ENCODE results near the gene RPN2.

RPN2 gene

GRCh38 chr20:37218976-37219375 lies 39.8 kb downstream of the RPN2 start:
- DNase-seq (ENCODE audit: low read depth in 2 of 2) = no peak

DNA sequence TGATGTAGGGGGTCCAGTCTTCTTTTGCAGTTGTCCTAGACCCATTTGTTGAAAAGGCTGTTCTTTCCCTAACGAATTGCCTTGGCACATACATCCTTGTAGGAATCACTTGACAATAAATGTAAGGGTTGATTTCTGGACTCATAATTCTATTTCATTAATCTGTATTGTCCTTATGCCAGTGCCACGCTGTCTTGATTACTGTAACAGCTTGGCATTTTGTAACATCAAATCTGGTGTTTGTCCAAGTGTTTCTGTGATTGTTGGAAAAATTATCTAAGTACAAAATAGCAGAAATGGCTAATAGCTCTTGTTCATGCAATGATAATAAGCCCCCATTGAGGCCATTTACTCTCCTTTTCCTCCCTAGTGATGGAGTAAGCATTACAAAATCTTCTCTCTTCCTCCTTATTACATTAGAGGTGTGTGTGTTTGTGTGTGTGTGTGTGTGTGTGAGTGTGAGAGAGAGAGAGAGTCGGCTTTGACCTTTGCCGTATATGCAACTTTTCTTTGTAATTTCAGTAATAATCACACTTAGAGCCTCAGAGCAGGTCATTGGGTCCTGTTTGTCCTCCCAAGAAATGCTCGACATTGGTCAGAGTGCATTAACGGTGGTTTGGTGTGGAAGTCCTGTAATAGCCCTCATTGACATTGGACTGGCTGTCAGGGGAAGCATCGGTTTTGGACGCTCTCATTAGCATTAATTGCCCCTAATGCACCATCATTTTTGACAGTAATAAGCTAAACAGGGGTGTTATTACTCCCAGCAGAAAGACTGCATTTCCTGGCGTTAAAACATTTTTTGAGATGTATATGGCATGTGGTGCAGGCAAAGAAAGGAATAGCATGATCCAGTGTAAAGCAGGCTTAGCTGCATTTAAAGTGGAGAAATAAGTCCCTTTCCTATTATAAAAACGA lies 40.9 kb downstream of the RPN2 start:
- DNase-seq (ENCODE audit: low read depth in 2 of 2) = no peak

GRCh38 chr20:37220731-37221130 lies 41.6 kb downstream of the RPN2 start:
- no peak for DNase-seq (ENCODE audit: low read depth in 2 of 2)

- DNase-seq (ENCODE audit: low read depth in 2 of 2) = no peak
These were observed 43.0 kb downstream of the RPN2 start for GRCh38 chr20:37222086-37222485.

GRCh38 chr20:37223053-37223452 lies 43.9 kb downstream of the RPN2 start:
- no peak for DNase-seq (ENCODE audit: low read depth in 2 of 2)

DNA sequence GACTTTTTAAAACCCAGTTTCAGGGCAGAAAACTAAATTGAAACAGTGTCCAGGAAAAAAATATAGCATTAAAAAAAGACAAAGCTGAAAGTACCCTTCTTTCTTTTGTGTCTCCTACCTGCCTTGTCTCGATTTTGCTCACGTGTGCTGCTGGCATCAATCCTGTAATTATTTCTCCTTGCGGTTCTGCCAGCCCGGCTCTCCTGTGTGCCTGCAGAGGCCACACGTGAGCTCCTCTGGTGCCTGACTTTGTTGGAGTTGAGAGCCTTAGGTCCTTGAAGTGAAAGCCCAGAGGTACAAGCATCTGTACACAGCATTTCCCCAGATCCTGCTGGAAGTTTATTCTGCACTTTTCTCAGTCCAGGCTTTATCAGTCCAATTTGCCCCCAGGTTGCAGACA lies 46.0 kb downstream of the RPN2 start:
- no peak for DNase-seq (ENCODE audit: low read depth in 2 of 2)

- DNase-seq (ENCODE audit: low read depth in 2 of 2) = no peak
These were observed 47.8 kb downstream of the RPN2 start for GRCh38 chr20:37226889-37227288.

GRCh38 chr20:37228082-37228481 lies 49.0 kb downstream of the RPN2 start:
- DNase-seq (ENCODE audit: low read depth in 2 of 2) = no peak

- no peak for DNase-seq (ENCODE audit: low read depth in 2 of 2)
These were observed 49.5 kb downstream of the RPN2 start for GRCh38 chr20:37228656-37229055.

DNA sequence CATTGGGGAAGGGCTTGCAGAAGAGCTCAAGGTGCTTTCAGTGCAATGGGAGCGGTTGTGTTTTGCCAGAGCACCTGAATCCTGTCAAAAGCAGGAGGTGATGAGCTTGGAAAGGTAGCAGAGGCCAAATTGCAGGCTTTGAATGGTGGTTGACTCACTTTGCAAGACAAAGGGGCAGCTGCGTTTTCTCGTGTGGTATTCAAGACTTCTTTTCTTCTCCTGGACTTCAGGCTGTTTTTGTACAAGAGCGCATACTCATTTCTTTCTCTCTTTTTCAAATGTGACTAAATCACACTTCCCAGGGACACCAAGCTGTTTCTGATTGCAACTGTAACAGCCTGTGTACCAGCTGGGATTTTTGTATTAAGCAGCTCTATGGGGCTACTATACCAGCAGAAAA lies 50.2 kb downstream of the RPN2 start:
- no peak for DNase-seq (ENCODE audit: low read depth in 2 of 2)

DNA sequence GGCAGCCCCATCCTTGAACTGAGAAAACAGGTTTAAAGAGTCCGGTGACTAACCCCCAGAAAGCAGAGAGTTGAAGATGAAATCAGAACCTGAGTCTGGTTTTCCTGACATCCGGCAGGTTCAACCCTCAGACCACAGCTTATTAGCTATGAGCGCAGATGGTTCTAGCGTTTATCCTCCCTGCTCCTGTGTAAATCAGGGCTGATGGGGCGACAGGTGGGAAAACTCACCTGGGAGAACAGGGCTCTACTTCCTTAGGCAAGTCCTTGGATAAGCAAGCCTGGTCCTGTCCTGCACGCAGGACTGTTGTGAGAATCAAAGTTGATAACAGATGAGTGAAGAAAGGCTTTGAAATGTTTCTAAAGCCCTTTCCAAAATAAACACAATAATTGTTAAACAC lies 51.1 kb downstream of the RPN2 start:
- no peak for DNase-seq (ENCODE audit: low read depth in 2 of 2)

GRCh38 chr20:37231947-37232630 lies 53.0 kb downstream of the RPN2 start:
- no peak for DNase-seq (ENCODE audit: low read depth in 2 of 2)

GRCh38 chr20:37233548-37234253 lies 54.6 kb downstream of the RPN2 start:
- DNase-seq (ENCODE audit: low read depth in 2 of 2) = no peak

DNA sequence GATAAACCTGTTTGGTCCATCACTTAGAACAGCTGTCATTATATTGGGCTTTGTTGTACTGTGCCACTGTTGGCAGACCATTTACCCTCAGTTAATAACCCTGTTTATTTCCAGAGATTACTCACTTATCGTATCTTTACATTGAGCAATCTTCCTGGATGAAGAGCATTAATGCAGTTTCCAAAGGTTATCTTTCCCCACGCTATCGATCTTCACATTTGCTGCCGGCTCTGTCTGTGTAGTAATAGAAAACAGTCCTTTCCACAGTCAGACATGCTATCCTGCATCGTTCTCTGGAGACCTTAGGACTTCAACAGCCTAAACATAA lies 55.1 kb downstream of the RPN2 start:
- DNase-seq (ENCODE audit: low read depth in 2 of 2) = no peak

DNA sequence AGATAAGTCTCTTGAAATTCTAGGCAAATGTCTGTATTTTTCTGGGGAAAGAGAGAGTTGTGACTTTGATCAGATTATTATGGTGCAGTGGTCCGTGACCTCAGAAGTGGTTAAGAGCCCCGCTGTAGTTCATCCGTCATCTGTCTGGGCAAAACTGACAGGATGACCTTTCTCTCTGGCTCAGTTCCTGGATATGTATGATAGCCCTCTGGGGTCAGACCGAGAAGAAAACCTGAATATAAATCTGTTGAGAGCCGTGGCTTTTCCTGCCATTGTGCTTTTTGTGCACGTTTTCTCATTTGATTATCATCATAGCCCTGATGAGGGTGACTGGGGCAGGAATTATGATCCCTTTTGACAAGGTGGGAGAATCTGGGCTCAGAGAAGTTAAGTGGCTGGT lies 55.9 kb downstream of the RPN2 start:
- no peak for DNase-seq (ENCODE audit: low read depth in 2 of 2)

GRCh38 chr20:37236462-37236861 lies 57.3 kb downstream of the RPN2 start:
- no peak for DNase-seq (ENCODE audit: low read depth in 2 of 2)

DNA sequence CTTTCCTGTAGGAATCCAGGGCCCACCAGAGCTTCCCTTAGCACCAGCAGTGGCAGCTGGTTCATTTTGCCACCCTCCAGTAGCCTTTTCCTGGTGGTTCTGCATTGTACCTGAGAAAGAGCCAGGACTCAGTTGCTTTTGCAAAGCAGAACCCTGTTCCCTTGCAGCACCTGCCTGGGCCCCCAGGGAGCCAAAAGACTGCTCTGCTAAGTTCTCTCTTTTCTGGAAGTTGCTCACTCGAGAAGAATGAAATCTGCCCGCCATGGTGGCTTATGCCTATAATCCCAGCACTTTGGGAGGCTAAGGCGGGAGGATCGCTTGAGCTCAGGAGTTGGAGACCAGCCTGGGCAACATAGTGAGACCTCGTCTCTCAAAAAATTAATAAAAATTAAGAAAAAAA lies 58.5 kb downstream of the RPN2 start:
- DNase-seq (ENCODE audit: low read depth in 2 of 2) = no peak

GRCh38 chr20:37238426-37238825 lies 59.3 kb downstream of the RPN2 start:
- no peak for DNase-seq (ENCODE audit: low read depth in 2 of 2)

GRCh38 chr20:37238935-37239451 lies 59.9 kb downstream of the RPN2 start:
- no peak for DNase-seq (ENCODE audit: low read depth in 2 of 2)

DNA sequence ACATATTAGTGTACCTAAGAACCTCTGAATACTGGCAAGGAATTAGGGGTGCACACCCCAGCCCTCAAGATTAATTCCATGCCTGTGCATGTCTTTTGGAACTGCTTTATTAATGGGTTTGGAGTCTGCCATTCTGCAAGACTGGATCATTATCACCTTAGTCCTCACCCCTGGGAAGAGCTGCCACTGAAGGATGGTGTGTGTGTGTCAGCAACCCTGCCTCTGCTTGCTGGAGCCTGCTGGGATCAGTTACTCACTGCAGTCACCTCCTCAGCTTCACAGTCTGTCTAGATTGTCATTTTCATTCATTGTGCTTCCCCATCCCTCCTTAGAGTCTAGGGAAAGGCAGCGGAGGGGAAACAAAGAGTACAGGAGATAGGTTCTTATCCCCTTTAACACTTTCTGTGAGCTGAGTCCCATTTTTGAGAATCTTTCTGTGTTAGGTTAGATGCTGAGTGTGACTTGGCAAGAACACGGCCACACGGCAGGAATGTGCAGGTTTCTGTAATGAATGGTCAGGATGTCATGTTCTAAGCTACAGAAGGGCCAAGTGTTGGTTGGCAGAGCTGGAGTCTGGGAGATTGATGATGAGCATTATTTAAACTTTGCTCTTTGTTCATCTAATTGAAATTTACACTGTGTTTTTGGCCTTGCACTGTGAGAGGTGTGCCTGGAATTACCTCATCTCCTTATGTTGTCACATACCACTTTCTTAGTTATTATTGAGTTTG lies 61.4 kb downstream of the RPN2 start:
- DNase-seq (ENCODE audit: low read depth in 2 of 2) = no peak

DNA sequence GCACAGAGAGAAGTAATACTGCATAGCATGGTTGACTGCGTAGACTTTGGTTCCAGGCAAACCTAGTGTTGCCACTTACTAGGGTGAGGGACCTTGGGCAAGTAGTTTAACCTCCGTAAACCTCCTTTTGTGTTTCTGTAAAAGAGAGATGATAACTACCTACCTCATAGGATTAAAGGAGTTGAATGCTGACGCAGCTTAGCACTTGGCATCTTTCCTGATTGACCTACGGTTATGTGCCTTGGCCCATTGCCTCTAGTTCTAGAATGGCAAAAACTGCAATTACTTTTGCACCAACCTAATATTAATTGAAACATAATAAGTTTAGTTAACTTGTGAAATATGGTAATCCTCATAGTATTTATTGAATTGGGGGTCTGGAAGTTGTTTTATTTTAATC lies 63.4 kb downstream of the RPN2 start:
- DNase-seq (ENCODE audit: low read depth in 2 of 2) = no peak
